ENCODE measurements around the gene CDH4. TPM values are rescaled to one million over a fixed set of nuclear protein-coding genes. Genes with fewer than 3 reads are reported as not detected.
A peak's percentile ranks its signal among the peaks of the same experiment; 100 is the strongest.

The CDH4 gene
- total and polyA plus RNA-seq, 2 of the 8 experiments (the other 6 are each of a cell fraction or from before 2014, with no cell fraction given): 4.3 to 7.9 TPM

DNA sequence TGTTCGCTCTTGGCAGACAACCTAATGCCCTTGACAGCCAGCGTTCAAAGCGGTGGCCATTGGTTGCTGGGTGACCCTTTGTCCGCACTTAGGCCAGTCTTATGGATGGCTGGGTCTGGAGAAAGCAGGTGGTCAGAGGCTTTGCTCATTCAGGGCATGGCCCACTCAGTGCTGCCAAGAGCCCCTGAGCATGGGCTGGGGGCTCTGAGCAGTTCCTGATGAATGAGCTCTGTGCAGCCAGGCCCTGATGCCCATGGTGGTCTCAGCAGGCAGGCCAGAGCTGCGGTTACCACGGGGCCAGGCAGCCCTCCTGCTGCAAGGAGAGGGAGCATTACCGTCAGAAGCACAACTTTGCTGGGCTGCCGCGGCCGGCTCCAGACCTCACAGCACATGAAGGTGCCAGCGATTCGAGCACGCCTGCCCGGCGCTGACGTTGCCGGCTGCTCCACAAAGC is 36.3 kb downstream of the CDH4 start:
- Histone ChIP-seq H3K79me1 (ENCODE audit: low read depth, low read length) (no peaks in the 10 kb centered on the region; the same call in 1 of the 2 replicates), H4K20me1 (replicated peaks in 1 of 2; ENCODE audit: control insufficient read depth in 1 of 2, insufficient read depth in 2 of 2, low read length in 2 of 2) (peaks cover 0 to 8% of the 10 kb centered on the region in 2 experiments), H2BK15ac (ENCODE audit: low read length) (no peak overlapping the region), H2BK20ac (ENCODE audit: low read length) (no peak overlapping the region), H4K8ac (ENCODE audit: extremely low read depth, insufficient read depth, low read length) (no peak overlapping the region; the same call in 1 of the 2 replicates), H3K4me2 (ENCODE audit: insufficient read depth in 1 of 2, low read depth in 2 of 2, low read length in 2 of 2) (no peak overlapping the region), H3K27ac (ENCODE audit: low read depth, low read length) (no peak overlapping the region), H2AFZ (ENCODE audit: low read length) (no peak overlapping the region), H3K4ac (replicated peaks; ENCODE audit: insufficient read length, low read depth, low read length) (no peak overlapping the region), H3K23ac (ENCODE audit: insufficient read length) (no peak overlapping the region), H2BK120ac (replicated peaks; ENCODE audit: low read depth, low read length) (no peak overlapping the region), H2BK5ac (ENCODE audit: low read depth, low read length) (no peak overlapping the region), H3K9ac (replicated peaks in 1 of 4; ENCODE audit: extremely low read depth in 1 of 4, low read depth in 3 of 4, low read length in 3 of 4) (no peak overlapping the region), H3K4me1 (replicated peaks in 1 of 4; ENCODE audit: control insufficient read depth in 3 of 4, insufficient read depth in 4 of 4, low read length in 3 of 4) (no peaks in the 10 kb centered on the region), H4K91ac (replicated peaks; ENCODE audit: insufficient read length, low read length) (no peak overlapping the region), H3K79me2 (ENCODE audit: control insufficient read depth in 1 of 2, insufficient read depth in 2 of 2, low read length in 2 of 2) (no peaks in the 10 kb centered on the region), H3K27me3 (replicated peaks in 1 of 4; ENCODE audit: control insufficient read depth in 3 of 4, extremely low read depth in 1 of 4, insufficient read depth in 3 of 4, low read length in 3 of 4) (peaks cover 0 to 3% (median 0%) of the 10 kb centered on the region in 4 experiments; a peak in 2 of 7 replicates), H3K14ac (ENCODE audit: insufficient read length) (no peak overlapping the region), H3K4me3 (ENCODE audit: extremely low read depth in 1 of 4, insufficient read depth in 2 of 4, low read depth in 3 of 4, low read length in 4 of 4) (no peak overlapping the region), H2BK12ac (ENCODE audit: low read depth, low read length) (no peak overlapping the region), H2AK5ac (ENCODE audit: low read depth, low read length) (no peak overlapping the region), H3K56ac (replicated peaks; ENCODE audit: insufficient read length, low read depth, low read length) (no peak overlapping the region), H3K23me2 (ENCODE audit: low read depth, low read length) (no peaks in the 10 kb centered on the region), H3K9me3 (ENCODE audit: insufficient read depth in 2 of 2, low read depth in 1 of 2, low read length in 1 of 2) (peaks cover 0 to 6% of the 10 kb centered on the region in 2 experiments; a peak in 1 of 4 replicates), H4K5ac (ENCODE audit: insufficient read length, low read depth, low read length) (no peak overlapping the region), H3K36me3 (ENCODE audit: control insufficient read depth in 2 of 4, insufficient read depth in 4 of 4, low read length in 3 of 4) (no peaks in the 10 kb centered on the region), H3K18ac (ENCODE audit: extremely low read depth, low read length) (no peak overlapping the region)
- FAIRE-seq: no peak
- 88% methylated on average over 17 of the region's 17 CpGs; no CpG with 5 or more reads in 1 of the 2 experiments for WGBS, 2 experiments (ENCODE audit: extremely low coverage in 1 of 2, insufficient coverage in 1 of 2, insufficient read length in 1 of 2, insufficient replicate concordance in 2 of 2, low coverage in 1 of 2, low lambda C conversion rate in 2 of 2, missing lambda C conversion rate in 1 of 2)
- CTCF ChIA-PET (ENCODE audit: partially characterized antibody): interaction anchor here (1.2 kb wide), 1 partner anchor 21 kb away, joined by 3 read pairs; no protein-coding TSS in a partner anchor
- TF ChIP-seq, protein P1, sequence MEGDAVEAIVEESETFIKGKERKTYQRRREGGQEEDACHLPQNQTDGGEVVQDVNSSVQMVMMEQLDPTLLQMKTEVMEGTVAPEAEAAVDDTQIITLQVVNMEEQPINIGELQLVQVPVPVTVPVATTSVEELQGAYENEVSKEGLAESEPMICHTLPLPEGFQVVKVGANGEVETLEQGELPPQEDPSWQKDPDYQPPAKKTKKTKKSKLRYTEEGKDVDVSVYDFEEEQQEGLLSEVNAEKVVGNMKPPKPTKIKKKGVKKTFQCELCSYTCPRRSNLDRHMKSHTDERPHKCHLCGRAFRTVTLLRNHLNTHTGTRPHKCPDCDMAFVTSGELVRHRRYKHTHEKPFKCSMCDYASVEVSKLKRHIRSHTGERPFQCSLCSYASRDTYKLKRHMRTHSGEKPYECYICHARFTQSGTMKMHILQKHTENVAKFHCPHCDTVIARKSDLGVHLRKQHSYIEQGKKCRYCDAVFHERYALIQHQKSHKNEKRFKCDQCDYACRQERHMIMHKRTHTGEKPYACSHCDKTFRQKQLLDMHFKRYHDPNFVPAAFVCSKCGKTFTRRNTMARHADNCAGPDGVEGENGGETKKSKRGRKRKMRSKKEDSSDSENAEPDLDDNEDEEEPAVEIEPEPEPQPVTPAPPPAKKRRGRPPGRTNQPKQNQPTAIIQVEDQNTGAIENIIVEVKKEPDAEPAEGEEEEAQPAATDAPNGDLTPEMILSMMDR (IDR thresholded peaks at IDR 0.05; ENCODE audit: control extremely low read depth in 1 of 3, insufficient read depth in 1 of 3, low read depth in 1 of 3, low read length in 3 of 3): no peak
- TF ChIP-seq CREB1 (IDR thresholded peaks at IDR 0.05): no peak
- DNase-seq (ENCODE audit: low read depth in 1 of 2, low spot score in 2 of 2): peak in 1 of 2 experiments; percentile 34
- POLR2A ChIA-PET (ENCODE audit: partially characterized antibody): no interaction called here

Data from H1 (cell line).